SH-SY5Y (cell line): ENCODE data around the gene TMED1.

Experiments used
- GATA2 ChIP-seq: IDR thresholded peaks from 2 replicates; pipeline ENCODE4 v1.6.1; 2011; ENCODE audit warnings: mild to moderate bottlenecking, low read depth, low read length
- GATA3 ChIP-seq: IDR thresholded peaks from 2 replicates; pipeline ENCODE4 v1.6.1; 2011; ENCODE audit warnings: low read depth, mild to moderate bottlenecking, low read length, moderate library complexity

DNA sequence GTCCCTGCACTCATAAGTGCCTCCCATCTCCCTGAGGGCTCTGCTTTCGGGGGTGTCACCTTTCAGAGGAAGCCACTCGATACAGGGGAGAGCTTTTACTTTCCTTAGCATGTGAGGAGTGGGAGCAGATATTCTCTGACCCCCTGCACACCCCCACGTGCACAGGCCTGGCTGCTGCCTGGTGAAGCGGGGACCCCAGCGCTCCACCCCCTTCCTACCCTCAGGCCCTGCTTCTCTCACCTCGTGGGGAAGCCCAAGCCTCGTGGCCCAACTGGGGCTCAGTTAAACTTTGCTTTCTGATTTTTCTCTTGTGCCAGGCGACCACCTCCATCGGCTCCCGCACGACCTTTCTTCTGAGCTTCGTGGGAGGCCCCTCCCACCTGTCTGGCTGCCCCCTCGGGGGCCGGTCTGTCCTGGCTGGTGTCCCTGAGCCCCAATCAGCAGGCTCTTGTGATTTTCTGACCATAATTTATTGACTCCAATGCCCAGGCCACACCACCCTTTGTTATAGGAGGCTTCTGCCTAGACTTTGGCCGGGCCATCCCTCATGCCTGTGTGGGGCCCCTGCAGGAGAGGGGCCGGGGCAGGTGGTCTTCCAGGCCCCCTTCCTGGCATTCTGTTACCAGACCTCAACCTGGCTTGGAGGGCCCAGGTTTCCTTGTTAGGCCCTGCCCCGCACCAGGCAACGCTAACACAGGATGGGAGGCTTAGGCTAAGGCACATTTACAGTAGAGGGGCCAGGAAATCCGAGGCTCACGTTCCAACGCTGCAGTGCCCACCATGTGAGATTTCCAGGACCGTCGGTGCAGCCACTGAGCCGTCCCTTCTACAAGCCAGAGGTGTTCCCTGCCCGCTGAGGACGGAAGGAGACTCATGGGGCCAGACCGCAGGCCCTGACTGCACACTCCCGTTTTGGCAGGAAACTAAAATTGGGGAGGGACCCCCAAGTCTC, 3.7 kb downstream of the TMED1 start:
- TF ChIP-seq GATA2, result no peak
- no peak for TF ChIP-seq GATA3
